MM.1S (cell line): ENCODE measurements around the gene A3GALT2.

Source experiments
- CTCF ChIP-seq: fragments of 300-600 bp; sonication (generic); IDR thresholded peaks from 2 replicates; pipeline ENCODE4 v1.5.1; 2016; ENCODE audit warnings: antibody characterized with exemption, low read length, mixed read lengths
- EZH2 ChIP-seq: fragments of 300-600 bp; sonication (generic); optimal IDR thresholded peaks from 2 replicates; pipeline ENCODE3; 2017; ENCODE audit warnings: low read depth, mild to moderate bottlenecking, antibody characterized with exemption, low read length, mixed read lengths

GRCh38 chr1:33330906-33331305 is 10.0 kb upstream of the A3GALT2 start:
- TF ChIP-seq CTCF (no peak), EZH2 (no peak)
